SU-DHL-6 (cell line): ENCODE data around the gene MYH8.

ENCODE experiments used
- H2AFZ ChIP-seq: fragments of 200-600 bp; sonication (generic); 2 replicates; pipeline ENCODE4 v1.6.1; 2014; ENCODE audit warnings: low read depth, mild to moderate bottlenecking, moderate library complexity, mixed read lengths, antibody characterized with exemption, low read length; ENCODE audit not compliant: severe bottlenecking
- H3F3A ChIP-seq: fragments of 200-600 bp; shearing (Covaris generic); 2 replicates; pipeline ENCODE4 v1.6.0; 2016; ENCODE audit warnings: antibody characterized with exemption, mild to moderate bottlenecking; ENCODE audit not compliant: insufficient read depth
- H3K27ac ChIP-seq: fragments of 200-600 bp; sonication (generic); 2 replicates; pipeline ENCODE4 v1.5.1; 2016; ENCODE audit warnings: low read depth, mild to moderate bottlenecking, low read length, moderate library complexity, mixed read lengths
- H3K27me3 ChIP-seq: fragments of 200-600 bp; sonication (generic), shearing (Covaris generic); 2 replicates; pipeline ENCODE4 v1.6.0; 2014; ENCODE audit warnings: mild to moderate bottlenecking, low read length
- H3K36me3 ChIP-seq: fragments of 200-600 bp; sonication (generic); 2 replicates; pipeline ENCODE4 v1.6.1; 2014; ENCODE audit warnings: mild to moderate bottlenecking, low read length, mixed read lengths
- H3K4me2 ChIP-seq: fragments of 300-600, 200-600 bp; shearing (Covaris generic), sonication (generic); 2 replicates; pipeline ENCODE4 v1.6.0; 2014; ENCODE audit warnings: low read length, low read depth, mild to moderate bottlenecking; ENCODE audit not compliant: poor library complexity, severe bottlenecking
- H3K4me3 ChIP-seq: fragments of 200-600 bp; sonication (generic); 2 replicates; pipeline ENCODE4 v1.5.1; 2014; ENCODE audit warnings: antibody characterized with exemption, low read length, mild to moderate bottlenecking, mixed read lengths; ENCODE audit not compliant: insufficient read depth, poor library complexity, severe bottlenecking
- H3K79me2 ChIP-seq: fragments of 200-600 bp; sonication (generic); 2 replicates; pipeline ENCODE4 v1.6.1; 2014; ENCODE audit warnings: mild to moderate bottlenecking, low read length, moderate library complexity; ENCODE audit not compliant: insufficient read depth
- H3K9ac ChIP-seq: fragments of 200-600 bp; sonication (generic); 2 replicates; pipeline ENCODE4 v1.7.0; 2014; ENCODE audit warnings: mild to moderate bottlenecking, low read length
- H3K9me2 ChIP-seq: fragments of 200-600 bp; sonication (generic); replicated peaks from 2 replicates; pipeline ENCODE4 v1.6.1; 2014; ENCODE audit warnings: low read length; ENCODE audit not compliant: insufficient read depth
- H3K9me3 ChIP-seq: fragments of 200-600 bp; sonication (generic); 2 replicates; pipeline ENCODE4 v1.6.1; 2014; ENCODE audit warnings: low read length, mixed read lengths; ENCODE audit not compliant: insufficient read depth
- H4K20me1 ChIP-seq: fragments of 200-600 bp; sonication (generic); 2 replicates; pipeline ENCODE4 v1.6.1; 2014; ENCODE audit warnings: low read depth, mild to moderate bottlenecking, antibody characterized with exemption, low read length, moderate library complexity, mixed read lengths
- EZH2phosphoT487 ChIP-seq: fragments of 200-600 bp; sonication (generic), shearing (Covaris generic); conservative IDR thresholded peaks from 2 replicates; pipeline ENCODE4 v1.6.1; 2018; ENCODE audit warnings: mild to moderate bottlenecking, antibody characterized with exemption, low read length, moderate library complexity, mixed read lengths
- TF ChIP-seq, protein P1 (sequence below): fragments of 200-600 bp; sonication (generic); IDR thresholded peaks from one replicate; pipeline ENCODE4 v1.5.1; 2017; ENCODE audit warnings: antibody characterized with exemption, mild to moderate bottlenecking, low read length, moderate library complexity; ENCODE audit not compliant: insufficient read depth, poor library complexity, severe bottlenecking

Gene MYH8

GRCh38 chr17:10392880-10393279, 28.9 kb downstream of the MYH8 start:
- Histone ChIP-seq H3K9ac (no peak overlapping the region), H3K9me2 (no peaks in the 10 kb centered on the region), H3K27ac (no peak overlapping the region), H3K79me2 (no peaks in the 10 kb centered on the region), H3K9me3 (no peaks in the 10 kb centered on the region), H3K27me3 (no peaks in the 10 kb centered on the region), H2AFZ (no peak overlapping the region), H3F3A (no peaks in the 10 kb centered on the region), H3K4me2 (no peak overlapping the region), H4K20me1 (no peaks in the 10 kb centered on the region), H3K4me3 (no peak overlapping the region), H3K36me3 (no peaks in the 10 kb centered on the region)
- TF ChIP-seq, protein P1, sequence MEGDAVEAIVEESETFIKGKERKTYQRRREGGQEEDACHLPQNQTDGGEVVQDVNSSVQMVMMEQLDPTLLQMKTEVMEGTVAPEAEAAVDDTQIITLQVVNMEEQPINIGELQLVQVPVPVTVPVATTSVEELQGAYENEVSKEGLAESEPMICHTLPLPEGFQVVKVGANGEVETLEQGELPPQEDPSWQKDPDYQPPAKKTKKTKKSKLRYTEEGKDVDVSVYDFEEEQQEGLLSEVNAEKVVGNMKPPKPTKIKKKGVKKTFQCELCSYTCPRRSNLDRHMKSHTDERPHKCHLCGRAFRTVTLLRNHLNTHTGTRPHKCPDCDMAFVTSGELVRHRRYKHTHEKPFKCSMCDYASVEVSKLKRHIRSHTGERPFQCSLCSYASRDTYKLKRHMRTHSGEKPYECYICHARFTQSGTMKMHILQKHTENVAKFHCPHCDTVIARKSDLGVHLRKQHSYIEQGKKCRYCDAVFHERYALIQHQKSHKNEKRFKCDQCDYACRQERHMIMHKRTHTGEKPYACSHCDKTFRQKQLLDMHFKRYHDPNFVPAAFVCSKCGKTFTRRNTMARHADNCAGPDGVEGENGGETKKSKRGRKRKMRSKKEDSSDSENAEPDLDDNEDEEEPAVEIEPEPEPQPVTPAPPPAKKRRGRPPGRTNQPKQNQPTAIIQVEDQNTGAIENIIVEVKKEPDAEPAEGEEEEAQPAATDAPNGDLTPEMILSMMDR = no peak
- TF ChIP-seq EZH2phosphoT487 = no peak

GRCh38 chr17:10385871-10386270, 35.9 kb downstream of the MYH8 start:
- no peaks in the 10 kb centered on the region for H3K9me2 ChIP-seq
- H3K9me3 ChIP-seq = no peaks in the 10 kb centered on the region
- H4K20me1 ChIP-seq = no peaks in the 10 kb centered on the region
- no peak for TF ChIP-seq EZH2phosphoT487
- TF ChIP-seq, protein P1 = no peak
- H3F3A ChIP-seq = no peaks in the 10 kb centered on the region
- H3K79me2 ChIP-seq = no peaks in the 10 kb centered on the region
- no peak overlapping the region for H3K9ac ChIP-seq
- H3K27me3 ChIP-seq = no peaks in the 10 kb centered on the region
- no peak overlapping the region for H3K27ac ChIP-seq
- H3K4me3 ChIP-seq = no peak overlapping the region
- H2AFZ ChIP-seq = no peak overlapping the region
- H3K4me2 ChIP-seq = no peak overlapping the region
- no peaks in the 10 kb centered on the region for H3K36me3 ChIP-seq

DNA sequence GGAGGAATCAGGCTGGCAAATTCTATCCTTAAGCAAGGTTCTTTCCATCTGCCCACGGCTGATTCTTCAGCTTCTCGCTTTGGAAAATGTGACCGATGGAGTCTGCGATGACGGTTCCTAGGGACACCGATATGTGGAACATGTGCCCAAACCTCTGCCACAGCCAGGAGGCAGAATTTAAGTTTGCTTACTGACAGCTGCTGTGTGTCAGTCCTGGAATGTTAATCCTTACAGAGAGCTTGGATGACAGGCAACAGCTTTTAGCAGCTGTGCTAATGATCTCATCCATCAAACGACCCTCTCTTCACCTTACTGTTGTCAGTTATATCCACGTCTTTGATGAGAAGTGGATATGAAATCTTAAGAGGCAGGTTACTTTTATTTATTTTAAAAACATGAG, 37.6 kb downstream of the MYH8 start:
- Histone ChIP-seq H3K27me3 (no peaks in the 10 kb centered on the region), H3K9ac (no peak overlapping the region), H3K27ac (no peak overlapping the region), H3K9me3 (no peaks in the 10 kb centered on the region), H3K9me2 (no peaks in the 10 kb centered on the region), H3K79me2 (no peaks in the 10 kb centered on the region), H4K20me1 (no peaks in the 10 kb centered on the region), H3F3A (no peaks in the 10 kb centered on the region), H3K4me2 (no peak overlapping the region), H2AFZ (no peak overlapping the region), H3K4me3 (no peak overlapping the region), H3K36me3 (no peaks in the 10 kb centered on the region)
- TF ChIP-seq, protein P1 = no peak
- TF ChIP-seq EZH2phosphoT487 = no peak
